SK-N-SH treated with all-trans-retinoic acid at 6 μM for 48 hours (cell line): ENCODE data around the gene KCNH1.

Source experiments
- BACH2 ChIP-seq: fragments of 250-450 bp; sonication (Bioruptor Pico); IDR thresholded peaks from 2 replicates; pipeline ENCODE4 v1.9.0; 2021; ENCODE audit warnings: mild to moderate bottlenecking, borderline replicate concordance
- PPARA ChIP-seq: fragments of 250-450 bp; sonication (Bioruptor Pico); IDR thresholded peaks from 2 replicates; pipeline ENCODE4 v1.5.0; 2020; ENCODE audit warnings: mild to moderate bottlenecking, borderline replicate concordance
- RARB ChIP-seq: fragments of 250-450 bp; sonication (Bioruptor Pico); IDR thresholded peaks from 2 replicates; pipeline ENCODE4 v1.8.0; 2021; ENCODE audit warnings: mild to moderate bottlenecking, moderate library complexity
- SNAI2 ChIP-seq: fragments of 250-450 bp; sonication (Bioruptor Pico); IDR thresholded peaks from 2 replicates; pipeline ENCODE4 v1.5.0; 2020; ENCODE audit warnings: mild to moderate bottlenecking, moderate library complexity
- ZFP3 ChIP-seq: fragments of 250-450 bp; sonication (Bioruptor Pico); IDR thresholded peaks from 2 replicates; pipeline ENCODE4 v1.5.0; 2020; ENCODE audit warnings: mild to moderate bottlenecking, moderate library complexity
- ZNF70 ChIP-seq: fragments of 450-650 bp; formaldehyde crosslinking; IDR thresholded peaks from 2 replicates; pipeline ENCODE4 v1.5.0; 2020; ENCODE audit warnings: mild to moderate bottlenecking, moderate library complexity

GRCh38 chr1:210920258-210920657, 213.7 kb downstream of the KCNH1 start:
- TF ChIP-seq PPARA (CRISPR knock-in tag) (no peak), BACH2 (CRISPR knock-in tag) (no peak), ZFP3 (CRISPR knock-in tag) (no peak), SNAI2 (CRISPR knock-in tag) (no peak), ZNF70 (CRISPR knock-in tag) (no peak), RARB (CRISPR knock-in tag) (no peak)
